Psoas muscle (tissue), 8 donors: ENCODE measurements around the gene SYNM. TPM values are rescaled to one million over a fixed set of nuclear protein-coding genes. Genes with fewer than 3 reads are reported as not detected.
A peak's percentile ranks its signal among the peaks of the same experiment; 100 is the strongest.

Experiments
- ATAC-seq, 4 donors: fragments of 200-7000 bp; cut with Tn5 transposase; one replicate each; pipeline ENCODE4 v1.9.1; 2020; ENCODE audit warnings: moderate library complexity in 3 of 4, mild to moderate bottlenecking in 2 of 4
- DNase-seq, 2 donors: peaks; one replicate each; pipeline ENCODE4 v3.0.0-alpha.2; 2020
- H3K27ac ChIP-seq: fragments of 200-600 bp; one replicate; pipeline ENCODE4 v1.8.0; 2022
- H3K27me3 ChIP-seq, 3 donors: fragments of 200-600 bp in 1 of 3; one replicate each; pipeline versions ENCODE4 v1.6.1 to v1.8.0; 2013 to 2022; ENCODE audit warnings: low read length in 2 of 3, mild to moderate bottlenecking in 2 of 3, moderate library complexity in 1 of 3; ENCODE audit not compliant: insufficient read depth in 3 of 3
- H3K36me3 ChIP-seq, 2 donors: fragments of 200-600 bp in 1 of 2; one replicate each; pipeline versions ENCODE4 v1.6.1 to v1.8.0; 2013 to 2022; ENCODE audit warnings: low read depth in 1 of 2, mild to moderate bottlenecking in 1 of 2, moderate library complexity in 1 of 2; ENCODE audit not compliant: insufficient read depth in 1 of 2
- H3K4me1 ChIP-seq: fragments of 200-600 bp; one replicate; pipeline ENCODE4 v1.8.0; 2022
- H3K4me3 ChIP-seq: fragments of 200-600 bp; one replicate; pipeline ENCODE4 v1.8.0; 2022; ENCODE audit warnings: mild to moderate bottlenecking
- H3K9me3 ChIP-seq: fragments of 200-600 bp; one replicate; pipeline ENCODE4 v1.8.0; 2022
- CTCF ChIP-seq: fragments of 200-600 bp; IDR thresholded peaks from one replicate; pipeline ENCODE4 v1.8.0; 2022; ENCODE audit warnings: antibody characterized with exemption
- WGBS, 3 donors: extraction: QIAGEN DNeasy Blood & Tissue Kit; methylation state at CpG; one replicate each; pipeline versions ENCODE4 v1.1.6 to v1.1.7; 2013; 5-methylcytosine and 5-hydroxymethylcytosine counted together
- intact Hi-C, 2 donors: fragments of 100-400 bp; cut with DNase I; formaldehyde crosslinking; loops; one replicate each; pipeline versions ENCODE4 v1.11.0 to v1.14.2; 2022
- polyA plus RNA-seq, 3 donors: library from polyadenylated mRNA; stranded (reverse); fragments of 200-250 nt; gene quantifications; one replicate each; pipeline ENCODE4 v1.2.3, GENCODE V29; 2013
- total RNA-seq, 4 donors: library from RNA; stranded (reverse); fragmentation: NEBNext Ultra II Directional in 2 of 4; extraction: Animal tissue kit (Norgen Biotek cat#: 25700) in 2 of 4; gene quantifications; one replicate each; pipeline versions ENCODE4 v1.2.1 to v1.2.4, GENCODE V29; 2021 to 2023
- donor health status: healthy with polysubstance abuse.
- donor health status: DM: no; HTN: no; CAD: no; lungs with moderate emphysema.
- donor health status: Bipolar disorder and iron deficiency.
- donor health status: healthy.
- donor health status: DM: yes; HTN: yes; CAD: no.
- donor health status: DM: no; HTN: no; CAD: no.
- donor health status: DM: no; HTN: no; CAD: no.
- donor health status: DM: yes; HTN: yes; CAD: no.

SYNM gene
- total and polyA plus RNA-seq, 7 donors = 77.5 to 380 (median 291) TPM

- Histone ChIP-seq H3K4me1 (peaks cover 62% of the 10 kb centered on the region), H3K9me3 (no peaks in the 10 kb centered on the region), H3K36me3 (peaks cover 0 to 15% of the 10 kb centered on the region in 2 donors), H3K4me3 (peak overlapping the region; percentile 26), H3K27ac (peak overlapping the region; percentile 94), H3K27me3 (no peaks in the 10 kb centered on the region)
- ATAC-seq (peak; percentile 2 to 26 (median 12)), DNase-seq (no peak)
- intact Hi-C loops = loop anchor here in 1 of 2 donors (5.0 kb wide), 3 partner anchors 45 to 65 kb away; no protein-coding TSS in a partner anchor
- TF ChIP-seq CTCF = no peak
- 58 to 76% (median 70%) methylated on average over 6 of the region's 6 CpGs for WGBS, 3 donors
Observed at GRCh38 chr15:99167640-99168039, 62.8 kb downstream of the SYNM start.

- Histone ChIP-seq H3K9me3 (no peaks in the 10 kb centered on the region), H3K4me3 (no peak overlapping the region), H3K4me1 (peaks cover 71% of the 10 kb centered on the region), H3K36me3 (peaks cover 0 to 8% of the 10 kb centered on the region in 2 donors), H3K27me3 (no peaks in the 10 kb centered on the region), H3K27ac (peak overlapping the region; percentile 94)
- no peak for TF ChIP-seq CTCF
- ATAC-seq = no peak
- 96 to 100% (median 96%) methylated on average over 5 of the region's 5 CpGs for WGBS, 3 donors
- intact Hi-C loops = loop anchor here in 1 of 2 donors (5.0 kb wide), 3 partner anchors 43 to 67 kb away; no protein-coding TSS in a partner anchor
- DNase-seq = no peak
Observed at GRCh38 chr15:99168601-99169580, 64.0 kb downstream of the SYNM start.

- peak overlapping the region; percentile 94 for H3K27ac ChIP-seq
- no peaks in the 10 kb centered on the region for H3K9me3 ChIP-seq
- intact Hi-C loops = loop anchor here (5.0 kb wide), 4 partner anchors 33 to 68 kb away; no protein-coding TSS in a partner anchor
- peaks cover 0 to 3% of the 10 kb centered on the region in 2 donors for H3K36me3 ChIP-seq
- WGBS, 3 donors = 29 to 55% (median 31%) methylated on average over 10 of the region's 10 CpGs
- no peak overlapping the region for H3K4me3 ChIP-seq
- ATAC-seq = peak in 2 of 4 donors; percentile 47 to 51
- H3K4me1 ChIP-seq = peaks cover 77% of the 10 kb centered on the region
- no peak for DNase-seq
- TF ChIP-seq CTCF = no peak
- no peaks in the 10 kb centered on the region for H3K27me3 ChIP-seq
Observed at GRCh38 chr15:99169769-99170311, 65.0 kb downstream of the SYNM start.

- 22 to 44% (median 30%) methylated on average over 7 of the region's 7 CpGs for WGBS, 3 donors
- peak overlapping the region; percentile 94 for H3K27ac ChIP-seq
- no peaks in the 10 kb centered on the region for H3K9me3 ChIP-seq
- H3K27me3 ChIP-seq = no peaks in the 10 kb centered on the region
- ATAC-seq = peak; percentile 38 to 61 (median 49)
- peaks cover 0 to 3% of the 10 kb centered on the region in 2 donors for H3K36me3 ChIP-seq
- peak; percentile 35 for TF ChIP-seq CTCF
- intact Hi-C loops = loop anchor here in 1 of 2 donors (5.0 kb wide), 3 partner anchors 33 to 48 kb away; no protein-coding TSS in a partner anchor
- no peak for DNase-seq
- peaks cover 80% of the 10 kb centered on the region for H3K4me1 ChIP-seq
- H3K4me3 ChIP-seq = no peak overlapping the region
Observed at GRCh38 chr15:99170476-99171065, 65.7 kb downstream of the SYNM start.
